ENCODE data around the gene CPNE7. TPM values are rescaled to one million over a fixed set of nuclear protein-coding genes. Genes with fewer than 3 reads are reported as not detected.

Gene CPNE7
- total and polyA plus RNA-seq, 2 donors (not counting 1 experiment from before 2014, with no cell fraction given) = 0.51 to 0.76 TPM

GRCh38 chr16:89545044-89545830 is 30.3 kb upstream of the CPNE7 start:
- Histone ChIP-seq H3K4me1 (ENCODE audit: control insufficient read depth in 2 of 2, insufficient read depth in 2 of 2, low read length in 2 of 2) (peaks cover 0 to 3% of the 10 kb centered on the region in 2 donors), H3K9ac (ENCODE audit: low read length) (no peak overlapping the region), H2AFZ (ENCODE audit: insufficient read depth, low read depth, low read length, poor library complexity, severe bottlenecking) (no peak overlapping the region), H4K20me1 (ENCODE audit: control insufficient read depth, insufficient read depth, low read length, poor library complexity, severe bottlenecking) (no peaks in the 10 kb centered on the region), H3K27ac (ENCODE audit: low read length in 2 of 2) (no peak overlapping the region), H3K4me2 (replicated peaks; ENCODE audit: low read depth, low read length, poor library complexity, severe bottlenecking) (no peak overlapping the region), H3K4me3 (ENCODE audit: control extremely low read depth in 1 of 5, extremely low read depth in 1 of 5, insufficient read depth in 1 of 5, low read depth in 2 of 5, low read length in 4 of 5) (no peak overlapping the region), H3K79me2 (ENCODE audit: control insufficient read depth, insufficient read depth, low read length) (peaks cover 24% of the 10 kb centered on the region), H3K27me3 (replicated peaks in 1 of 4; ENCODE audit: control extremely low read depth in 1 of 4, control insufficient read depth in 3 of 4, insufficient read depth in 4 of 4, low read length in 3 of 4) (no peaks in the 10 kb centered on the region), H3K9me3 (ENCODE audit: control extremely low read depth in 1 of 3, control insufficient read depth in 2 of 3, insufficient read depth in 1 of 3, low read length in 2 of 3) (no peaks in the 10 kb centered on the region), H3K36me3 (replicated peaks in 1 of 2; ENCODE audit: control extremely low read depth in 1 of 2, control insufficient read depth in 1 of 2, extremely low read depth in 1 of 2, insufficient read depth in 2 of 2, low read length in 1 of 2) (peaks cover 9 to 45% of the 10 kb centered on the region in 2 experiments)
- WGBS (ENCODE audit: insufficient coverage) = 98% methylated on average over 12 of the region's 17 CpGs
- Mint-ChIP-seq H3K4me1 (peaks cover 2% of the 10 kb centered on the region), H3K27ac (no peak overlapping the region), H3K27me3 (no peaks in the 10 kb centered on the region), H3K9me3 (ENCODE audit: insufficient read depth) (no peaks in the 10 kb centered on the region), H3K4me3 (no peak overlapping the region)
- TF ChIP-seq CTCF (IDR thresholded peaks at IDR 0.05) = no peak
- TF ChIP-seq EZH2 (IDR thresholded peaks at IDR 0.05; ENCODE audit: borderline replicate concordance, insufficient read depth, low read depth, low read length, poor library complexity, severe bottlenecking) = no peak
- no peak for ATAC-seq (ENCODE audit: low read depth)
- no peak for DNase-seq
- ChIA-PET CTCF (no interaction called here), POLR2A (no interaction called here)
- intact Hi-C loops (cut with micrococcal nuclease) = no loop called here

GRCh38 chr16:89545831-89546574 is 29.6 kb upstream of the CPNE7 start:
- Histone ChIP-seq H3K4me1 (ENCODE audit: control insufficient read depth in 2 of 2, insufficient read depth in 2 of 2, low read length in 2 of 2) (peaks cover 0 to 3% of the 10 kb centered on the region in 2 donors), H3K4me3 (ENCODE audit: control extremely low read depth in 1 of 5, extremely low read depth in 1 of 5, insufficient read depth in 1 of 5, low read depth in 2 of 5, low read length in 4 of 5) (no peak overlapping the region), H3K9me3 (ENCODE audit: control extremely low read depth in 1 of 3, control insufficient read depth in 2 of 3, insufficient read depth in 1 of 3, low read length in 2 of 3) (no peaks in the 10 kb centered on the region), H3K4me2 (replicated peaks; ENCODE audit: low read depth, low read length, poor library complexity, severe bottlenecking) (no peak overlapping the region), H3K36me3 (replicated peaks in 1 of 2; ENCODE audit: control extremely low read depth in 1 of 2, control insufficient read depth in 1 of 2, extremely low read depth in 1 of 2, insufficient read depth in 2 of 2, low read length in 1 of 2) (peaks cover 9 to 53% of the 10 kb centered on the region in 2 experiments), H4K20me1 (ENCODE audit: control insufficient read depth, insufficient read depth, low read length, poor library complexity, severe bottlenecking) (no peaks in the 10 kb centered on the region), H2AFZ (ENCODE audit: insufficient read depth, low read depth, low read length, poor library complexity, severe bottlenecking) (no peak overlapping the region), H3K27ac (ENCODE audit: low read length in 2 of 2) (no peak overlapping the region), H3K79me2 (ENCODE audit: control insufficient read depth, insufficient read depth, low read length) (peaks cover 24% of the 10 kb centered on the region), H3K27me3 (replicated peaks in 1 of 4; ENCODE audit: control extremely low read depth in 1 of 4, control insufficient read depth in 3 of 4, insufficient read depth in 4 of 4, low read length in 3 of 4) (no peaks in the 10 kb centered on the region), H3K9ac (ENCODE audit: low read length) (no peak overlapping the region)
- peaks cover 2% of the 10 kb centered on the region for H3K4me1 Mint-ChIP-seq
- TF ChIP-seq EZH2 (IDR thresholded peaks at IDR 0.05; ENCODE audit: borderline replicate concordance, insufficient read depth, low read depth, low read length, poor library complexity, severe bottlenecking) (no peak), CTCF (IDR thresholded peaks at IDR 0.05) (no peak)
- no peak overlapping the region for H3K4me3 Mint-ChIP-seq
- no peak overlapping the region for H3K27ac Mint-ChIP-seq
- ChIA-PET CTCF (no interaction called here), POLR2A (no interaction called here)
- no peaks in the 10 kb centered on the region for H3K9me3 Mint-ChIP-seq (ENCODE audit: insufficient read depth)
- no peaks in the 10 kb centered on the region for H3K27me3 Mint-ChIP-seq
- intact Hi-C loops (cut with micrococcal nuclease) = no loop called here
- 99% methylated on average over 13 of the region's 26 CpGs for WGBS (ENCODE audit: insufficient coverage)
- no peak for ATAC-seq (ENCODE audit: low read depth)
- no peak for DNase-seq

Data from B cell (primary cell).